OCI-LY7 (cell line): ENCODE data around the gene ANO10. TPM values are rescaled to one million over a fixed set of nuclear protein-coding genes. Genes with fewer than 3 reads are reported as not detected.

Experiments
- BruUV-seq: library from RNA; stranded (reverse); fragments of 400-500 nt; replicated peaks from 2 replicates; lab custom pipeline; 2021; lab: Mats Ljungman, UMichigan
- CTCF ChIA-PET: fragments of 300-600 bp; sonication (Branson Sonifier 250); formaldehyde crosslinking; loops from one replicate; lab custom pipeline; 2022; ENCODE audit warnings: antibody characterized with exemption; ENCODE audit not compliant: unreplicated experiment; lab: Charles Lee
- POLR2A ChIA-PET: fragments of 300-600 bp; sonication (Branson Sonifier 250); formaldehyde crosslinking; loops from one replicate; lab custom pipeline; 2022; ENCODE audit warnings: antibody characterized with exemption; lab: Charles Lee
- DNase-seq: peaks from one replicate; pipeline ENCODE4 v3.0.0-alpha.2; 2015; ENCODE audit warnings: low spot score
- H2AFZ ChIP-seq: fragments of 200-600 bp; sonication (generic), shearing (Covaris generic); 2 replicates; pipeline ENCODE4 v1.6.1; 2014; ENCODE audit warnings: mild to moderate bottlenecking, antibody characterized with exemption, low read length, moderate library complexity
- H3K27ac ChIP-seq: fragments of 200-600 bp; sonication (generic); 2 replicates; pipeline ENCODE4 v1.5.1; 2014; ENCODE audit warnings: mixed run types, low read depth, mild to moderate bottlenecking, moderate library complexity, low read length, inconsistent platforms; ENCODE audit not compliant: poor library complexity, severe bottlenecking
- H3K36me3 ChIP-seq: fragments of 200-600 bp; sonication (generic); 2 replicates; pipeline ENCODE4 v1.6.1; 2014; ENCODE audit warnings: mild to moderate bottlenecking, antibody characterized with exemption, low read length, moderate library complexity, mixed read lengths; ENCODE audit not compliant: insufficient read depth
- H3K4me1 ChIP-seq: fragments of 200-600 bp; sonication (generic); 2 replicates; pipeline ENCODE4 v1.5.1; 2014; ENCODE audit warnings: mild to moderate bottlenecking, low read length; ENCODE audit not compliant: insufficient read depth, poor library complexity, severe bottlenecking
- H3K4me2 ChIP-seq: fragments of 200-600 bp; sonication (generic); 2 replicates; pipeline ENCODE4 v1.6.1; 2014; ENCODE audit warnings: mild to moderate bottlenecking, low read length
- H3K4me3 ChIP-seq: fragments of 200-600 bp; sonication (generic); 2 replicates; pipeline ENCODE4 v1.5.1; 2014; ENCODE audit warnings: mild to moderate bottlenecking, low read depth, low read length; ENCODE audit not compliant: poor library complexity, severe bottlenecking
- H3K79me2 ChIP-seq: fragments of 200-600 bp; sonication (generic); 2 replicates; pipeline ENCODE4 v1.6.1; 2016; ENCODE audit warnings: low read depth, mild to moderate bottlenecking, low read length, moderate library complexity, mixed read lengths; ENCODE audit not compliant: insufficient read depth
- H3K9me2 ChIP-seq: fragments of 200-600 bp; sonication (generic); 2 replicates; pipeline ENCODE4 v1.6.1; 2016; ENCODE audit warnings: mild to moderate bottlenecking, low read length, mixed read lengths; ENCODE audit not compliant: insufficient read depth
- H3K9me3 ChIP-seq: fragments of 200-600 bp; sonication (generic); 2 replicates; pipeline ENCODE4 v1.6.1; 2014; ENCODE audit warnings: mild to moderate bottlenecking, mixed run types, low read length, mixed read lengths
- H4K20me1 ChIP-seq: fragments of 200-600 bp; sonication (generic); 2 replicates; pipeline ENCODE4 v1.6.1; 2014; ENCODE audit warnings: mild to moderate bottlenecking, antibody characterized with exemption, low read length, moderate library complexity, mixed read lengths; ENCODE audit not compliant: insufficient read depth
- EZH2phosphoT487 ChIP-seq: fragments of 200-600 bp; sonication (generic); IDR thresholded peaks from 2 replicates; pipeline ENCODE4 v1.6.1; 2018; ENCODE audit warnings: low read depth, borderline replicate concordance, mild to moderate bottlenecking, mixed run types, antibody characterized with exemption, low read length, moderate library complexity, mixed read lengths
- intact Hi-C: fragments of 100-400 bp; cut with micrococcal nuclease; formaldehyde crosslinking; loops from one replicate; pipeline ENCODE4 v1.10.0; 2022; ENCODE audit not compliant: unreplicated experiment
- total RNA-seq, 2 experiments: library from RNA; depleted of rRNA in 1 of 2; stranded (reverse); fragments of >200 nt in 1 of 2; shearing (Covaris generic) in 1 of 2; gene quantifications; 2 replicates each; pipeline ENCODE4 v1.2.3, GENCODE V29; 2014 to 2022
- TF ChIP-seq, protein P1 (sequence below): fragments of 200-600 bp; sonication (generic); conservative IDR thresholded peaks from 2 replicates; pipeline ENCODE4 v1.5.1; 2014; ENCODE audit warnings: mild to moderate bottlenecking, antibody characterized with exemption, low read length, moderate library complexity, mixed read lengths

ANO10 gene
- total RNA-seq, 2 experiments from 2014 or later: 2.2 to 5.8 TPM

- ChIA-PET CTCF (no interaction called here), POLR2A (interaction anchor here (0.7 to 0.9 kb wide), 3 partner anchors 19 to 144 kb away, joined by 3 to 4 read pairs (median 4); no protein-coding TSS in a partner anchor)
- BruUV-seq: no TSS peak
- Histone ChIP-seq H3K27ac (no peak overlapping the region), H3K79me2 (no peaks in the 10 kb centered on the region), H3K4me2 (no peak overlapping the region), H4K20me1 (no peaks in the 10 kb centered on the region), H3K9me2 (no peaks in the 10 kb centered on the region), H3K9me3 (no peaks in the 10 kb centered on the region), H3K4me3 (no peak overlapping the region), H3K36me3 (no peaks in the 10 kb centered on the region), H2AFZ (no peak overlapping the region), H3K4me1 (no peaks in the 10 kb centered on the region)
- no peak for DNase-seq
- intact Hi-C loops: no loop called here
- TF ChIP-seq EZH2phosphoT487: no peak
- TF ChIP-seq, protein P1, sequence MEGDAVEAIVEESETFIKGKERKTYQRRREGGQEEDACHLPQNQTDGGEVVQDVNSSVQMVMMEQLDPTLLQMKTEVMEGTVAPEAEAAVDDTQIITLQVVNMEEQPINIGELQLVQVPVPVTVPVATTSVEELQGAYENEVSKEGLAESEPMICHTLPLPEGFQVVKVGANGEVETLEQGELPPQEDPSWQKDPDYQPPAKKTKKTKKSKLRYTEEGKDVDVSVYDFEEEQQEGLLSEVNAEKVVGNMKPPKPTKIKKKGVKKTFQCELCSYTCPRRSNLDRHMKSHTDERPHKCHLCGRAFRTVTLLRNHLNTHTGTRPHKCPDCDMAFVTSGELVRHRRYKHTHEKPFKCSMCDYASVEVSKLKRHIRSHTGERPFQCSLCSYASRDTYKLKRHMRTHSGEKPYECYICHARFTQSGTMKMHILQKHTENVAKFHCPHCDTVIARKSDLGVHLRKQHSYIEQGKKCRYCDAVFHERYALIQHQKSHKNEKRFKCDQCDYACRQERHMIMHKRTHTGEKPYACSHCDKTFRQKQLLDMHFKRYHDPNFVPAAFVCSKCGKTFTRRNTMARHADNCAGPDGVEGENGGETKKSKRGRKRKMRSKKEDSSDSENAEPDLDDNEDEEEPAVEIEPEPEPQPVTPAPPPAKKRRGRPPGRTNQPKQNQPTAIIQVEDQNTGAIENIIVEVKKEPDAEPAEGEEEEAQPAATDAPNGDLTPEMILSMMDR: no peak
These were observed 232.9 kb downstream of the ANO10 start for GRCh38 chr3:43388915-43389314.

DNA sequence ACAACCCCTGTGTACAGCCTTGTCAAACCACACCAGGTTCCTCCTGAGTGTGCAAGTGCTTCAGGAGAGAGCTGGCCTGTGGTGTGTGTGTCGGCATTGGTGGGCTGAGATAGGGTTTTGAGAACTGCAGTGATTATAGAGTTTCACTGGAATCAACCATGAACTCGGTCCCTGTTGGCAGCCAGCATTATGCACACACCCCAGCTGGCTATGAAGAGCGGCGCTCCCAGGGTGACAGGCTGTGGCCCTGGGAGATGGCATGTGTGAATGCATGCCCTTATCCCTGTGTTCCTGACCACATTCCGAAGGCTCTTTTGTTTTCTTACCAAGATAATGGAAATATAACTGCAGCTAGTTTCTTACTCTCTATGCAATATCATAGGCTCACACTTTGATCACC, 233.6 kb downstream of the ANO10 start:
- ChIA-PET CTCF (interaction anchor here (0.5 kb wide), 1 partner anchor 316 kb away, joined by 3 read pairs; no protein-coding TSS in a partner anchor), POLR2A (no interaction called here)
- no peak for DNase-seq
- Histone ChIP-seq H4K20me1 (no peaks in the 10 kb centered on the region), H3K27ac (no peak overlapping the region), H3K79me2 (no peaks in the 10 kb centered on the region), H3K4me3 (no peak overlapping the region), H3K4me1 (no peaks in the 10 kb centered on the region), H3K36me3 (no peaks in the 10 kb centered on the region), H3K4me2 (no peak overlapping the region), H3K9me3 (no peaks in the 10 kb centered on the region), H2AFZ (no peak overlapping the region), H3K9me2 (no peaks in the 10 kb centered on the region)
- BruUV-seq: no TSS peak
- intact Hi-C loops: no loop called here
- no peak for TF ChIP-seq EZH2phosphoT487
- TF ChIP-seq, protein P1: no peak

- no peaks in the 10 kb centered on the region for H3K36me3 ChIP-seq
- intact Hi-C loops: loop anchor here (2.0 to 10.0 kb wide), 3 partner anchors 157 to 415 kb away; no protein-coding TSS in a partner anchor
- H3K27ac ChIP-seq: no peak overlapping the region
- DNase-seq: no peak
- no peaks in the 10 kb centered on the region for H3K9me2 ChIP-seq
- H4K20me1 ChIP-seq: no peaks in the 10 kb centered on the region
- no peaks in the 10 kb centered on the region for H3K9me3 ChIP-seq
- no peaks in the 10 kb centered on the region for H3K79me2 ChIP-seq
- H2AFZ ChIP-seq: no peak overlapping the region
- TF ChIP-seq, protein P1: no peak
- TF ChIP-seq EZH2phosphoT487: no peak
- BruUV-seq: no TSS peak
- H3K4me1 ChIP-seq: no peaks in the 10 kb centered on the region
- ChIA-PET POLR2A (no interaction called here), CTCF (no interaction called here)
- H3K4me3 ChIP-seq: no peak overlapping the region
- no peak overlapping the region for H3K4me2 ChIP-seq
These were observed 242.5 kb downstream of the ANO10 start for GRCh38 chr3:43379343-43379742.
